ENCODE measurements around the gene CRISPLD2.

CRISPLD2 gene

DNA sequence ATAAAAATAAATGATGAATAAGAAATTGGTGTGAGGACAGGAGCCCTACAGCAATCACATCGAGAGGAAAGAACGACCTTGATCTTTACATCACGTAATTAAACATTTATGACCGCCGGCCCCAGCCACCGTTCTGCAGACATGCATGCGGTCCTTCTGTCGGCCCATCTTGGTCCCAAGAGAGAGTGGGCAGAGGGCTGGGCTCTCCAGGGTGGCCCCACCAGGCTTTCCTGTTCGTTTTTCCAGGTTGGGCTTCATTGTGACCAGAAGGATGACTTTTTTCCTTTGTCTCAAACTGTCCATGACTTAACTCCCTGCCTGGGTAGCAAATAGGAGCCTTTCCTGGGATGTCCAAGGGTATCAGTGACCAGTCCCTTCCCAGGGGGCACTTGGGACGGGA, 3.3 kb upstream of the CRISPLD2 start:
- no peak overlapping the region for H3K27ac ChIP-seq
- no peak overlapping the region for H3K4me3 ChIP-seq (ENCODE audit: low read depth, low read length)
- DNase-seq = no peak
- H3K27me3 ChIP-seq (ENCODE audit: insufficient read depth, low read depth, severe bottlenecking) = no peaks in the 10 kb centered on the region
- no peaks in the 10 kb centered on the region for H3K9me3 ChIP-seq (ENCODE audit: severe bottlenecking)
- no peaks in the 10 kb centered on the region for H3K36me3 ChIP-seq
- TF ChIP-seq, protein P1, sequence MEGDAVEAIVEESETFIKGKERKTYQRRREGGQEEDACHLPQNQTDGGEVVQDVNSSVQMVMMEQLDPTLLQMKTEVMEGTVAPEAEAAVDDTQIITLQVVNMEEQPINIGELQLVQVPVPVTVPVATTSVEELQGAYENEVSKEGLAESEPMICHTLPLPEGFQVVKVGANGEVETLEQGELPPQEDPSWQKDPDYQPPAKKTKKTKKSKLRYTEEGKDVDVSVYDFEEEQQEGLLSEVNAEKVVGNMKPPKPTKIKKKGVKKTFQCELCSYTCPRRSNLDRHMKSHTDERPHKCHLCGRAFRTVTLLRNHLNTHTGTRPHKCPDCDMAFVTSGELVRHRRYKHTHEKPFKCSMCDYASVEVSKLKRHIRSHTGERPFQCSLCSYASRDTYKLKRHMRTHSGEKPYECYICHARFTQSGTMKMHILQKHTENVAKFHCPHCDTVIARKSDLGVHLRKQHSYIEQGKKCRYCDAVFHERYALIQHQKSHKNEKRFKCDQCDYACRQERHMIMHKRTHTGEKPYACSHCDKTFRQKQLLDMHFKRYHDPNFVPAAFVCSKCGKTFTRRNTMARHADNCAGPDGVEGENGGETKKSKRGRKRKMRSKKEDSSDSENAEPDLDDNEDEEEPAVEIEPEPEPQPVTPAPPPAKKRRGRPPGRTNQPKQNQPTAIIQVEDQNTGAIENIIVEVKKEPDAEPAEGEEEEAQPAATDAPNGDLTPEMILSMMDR (IDR thresholded peaks at IDR 0.05; ENCODE audit: low read depth, low read length) = no peak

DNA sequence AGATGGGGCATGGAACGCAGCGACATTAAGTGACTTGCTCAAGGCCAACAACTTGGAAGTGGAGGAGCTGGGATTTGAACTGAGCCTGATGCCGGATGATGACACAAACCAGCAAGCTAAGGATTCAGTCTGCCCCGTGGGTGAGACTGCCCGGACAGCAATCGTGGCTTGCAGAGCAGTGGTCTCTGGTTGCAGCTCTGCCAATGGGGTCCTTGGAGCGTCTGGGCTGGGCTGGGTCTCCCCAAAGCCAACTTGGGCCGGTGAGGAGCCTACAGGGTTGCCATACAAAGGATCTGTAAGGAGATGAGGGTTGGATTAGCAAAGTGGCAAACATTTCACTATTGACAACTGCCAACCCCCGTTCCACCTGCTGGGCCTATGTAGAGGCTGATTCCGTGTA, 2.6 kb upstream of the CRISPLD2 start:
- Histone ChIP-seq H3K4me3 (ENCODE audit: low read depth, low read length) (no peak overlapping the region), H3K36me3 (no peaks in the 10 kb centered on the region), H3K9me3 (ENCODE audit: severe bottlenecking) (no peaks in the 10 kb centered on the region), H3K27ac (no peak overlapping the region), H3K27me3 (ENCODE audit: insufficient read depth, low read depth, severe bottlenecking) (no peaks in the 10 kb centered on the region)
- TF ChIP-seq, protein P1 (IDR thresholded peaks at IDR 0.05; ENCODE audit: low read depth, low read length) = no peak
- no peak for DNase-seq

DNA sequence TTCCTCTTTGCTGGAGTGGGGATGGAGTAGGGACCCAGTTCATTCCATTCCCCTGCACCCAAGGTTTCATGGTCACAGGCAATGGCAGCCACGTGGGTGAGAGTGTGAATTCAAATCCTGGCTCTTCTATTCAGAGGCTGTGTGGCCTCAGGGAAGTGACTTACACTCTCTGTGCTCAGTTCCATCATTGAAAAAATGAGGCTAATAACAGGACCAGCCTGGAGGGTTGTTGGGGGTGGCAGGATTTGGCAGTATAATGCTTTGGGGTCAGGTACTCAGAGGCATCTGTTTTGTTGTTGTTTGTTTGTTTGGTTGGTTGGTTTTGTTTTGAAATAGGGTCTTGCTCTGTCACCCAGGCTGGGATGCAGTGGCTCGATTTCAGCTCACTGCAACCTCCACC, 2.2 kb upstream of the CRISPLD2 start:
- Histone ChIP-seq H3K9me3 (ENCODE audit: severe bottlenecking) (no peaks in the 10 kb centered on the region), H3K36me3 (no peaks in the 10 kb centered on the region), H3K27me3 (ENCODE audit: insufficient read depth, low read depth, severe bottlenecking) (no peaks in the 10 kb centered on the region), H3K4me3 (ENCODE audit: low read depth, low read length) (no peak overlapping the region), H3K27ac (no peak overlapping the region)
- no peak for DNase-seq
- TF ChIP-seq, protein P1 (IDR thresholded peaks at IDR 0.05; ENCODE audit: low read depth, low read length) = no peak

DNA sequence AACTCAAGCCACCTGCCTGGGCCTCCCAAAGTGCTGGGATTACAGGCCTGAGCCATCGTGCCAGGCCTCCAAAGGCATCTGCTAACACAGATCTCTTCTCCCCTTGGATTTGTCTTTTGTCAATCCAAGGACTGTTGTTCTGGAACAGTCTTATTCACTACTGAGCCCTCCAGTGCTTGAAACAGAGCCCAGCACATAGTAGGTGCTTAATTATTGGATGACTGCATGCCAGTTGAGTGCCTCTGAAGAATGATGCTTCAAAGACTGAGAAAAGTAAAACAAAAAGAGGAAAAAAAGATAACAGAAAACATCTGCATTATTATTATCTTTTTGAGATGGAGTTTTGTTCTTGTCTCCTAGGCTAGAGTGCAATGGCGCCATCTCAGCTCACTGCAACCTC, 1.7 kb upstream of the CRISPLD2 start:
- no peaks in the 10 kb centered on the region for H3K9me3 ChIP-seq (ENCODE audit: severe bottlenecking)
- H3K27me3 ChIP-seq (ENCODE audit: insufficient read depth, low read depth, severe bottlenecking) = no peaks in the 10 kb centered on the region
- H3K4me3 ChIP-seq (ENCODE audit: low read depth, low read length) = no peak overlapping the region
- H3K27ac ChIP-seq = no peak overlapping the region
- TF ChIP-seq, protein P1 (IDR thresholded peaks at IDR 0.05; ENCODE audit: low read depth, low read length) = no peak
- no peak for DNase-seq
- H3K36me3 ChIP-seq = no peaks in the 10 kb centered on the region

DNA sequence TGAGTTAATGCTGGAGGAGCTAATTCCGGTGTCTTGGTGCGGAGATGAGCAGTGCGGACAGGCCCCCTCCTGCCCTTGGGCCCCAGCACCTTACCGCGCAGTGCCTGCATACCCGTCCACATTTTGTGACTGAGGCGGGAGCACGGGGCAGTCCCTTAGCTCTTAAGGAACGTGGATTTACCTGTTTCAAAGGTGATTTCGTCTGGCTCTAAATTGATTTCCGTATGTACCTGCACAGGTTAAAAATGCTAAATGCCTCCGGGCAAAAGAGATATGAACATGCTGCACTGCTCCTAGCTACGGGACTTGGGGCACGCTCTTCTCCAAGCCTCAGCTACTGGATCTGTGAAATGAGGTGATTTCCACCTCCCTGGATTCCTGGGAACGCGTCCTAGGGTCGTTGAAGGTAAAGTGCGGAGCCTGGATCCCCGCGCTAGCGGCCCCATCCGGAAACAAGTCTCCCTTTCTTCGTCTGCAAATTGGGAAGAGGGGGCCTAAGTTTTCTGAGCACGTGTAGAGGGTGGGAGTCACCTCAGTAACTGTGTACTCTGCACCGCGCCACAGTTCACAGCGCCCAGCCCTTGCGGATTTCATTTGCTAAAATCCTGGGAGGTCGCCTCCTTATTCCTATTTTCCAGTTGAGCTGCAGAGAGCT, 669 bp upstream of the CRISPLD2 start:
- no peaks in the 10 kb centered on the region for H3K36me3 ChIP-seq
- TF ChIP-seq, protein P1 (IDR thresholded peaks at IDR 0.05; ENCODE audit: low read depth, low read length) = no peak
- H3K4me3 ChIP-seq (ENCODE audit: low read depth, low read length) = no peak overlapping the region
- no peaks in the 10 kb centered on the region for H3K27me3 ChIP-seq (ENCODE audit: insufficient read depth, low read depth, severe bottlenecking)
- DNase-seq = no peak
- no peak overlapping the region for H3K27ac ChIP-seq
- no peaks in the 10 kb centered on the region for H3K9me3 ChIP-seq (ENCODE audit: severe bottlenecking)

DNA sequence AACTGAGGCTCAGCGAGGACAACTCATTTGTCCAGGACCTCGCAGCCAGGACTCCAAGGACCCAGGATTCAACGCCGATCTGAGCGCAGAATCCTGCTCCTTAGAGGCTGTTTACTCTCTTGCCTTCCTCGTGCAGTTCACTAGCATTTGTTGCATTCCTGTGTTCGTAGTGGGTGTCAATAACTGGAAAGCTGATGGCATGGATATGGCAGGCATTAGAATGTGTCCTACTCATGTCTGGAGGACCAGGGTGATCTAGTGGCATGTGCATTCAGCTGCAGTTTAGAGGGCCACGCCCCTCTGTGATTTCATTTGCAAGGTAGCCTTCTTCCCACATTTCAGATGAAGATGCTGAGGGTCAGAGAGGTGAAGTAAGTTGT, 510 bp downstream of the CRISPLD2 start:
- Histone ChIP-seq H3K4me3 (ENCODE audit: low read depth, low read length) (peak overlapping the region; percentile 40), H3K27me3 (ENCODE audit: insufficient read depth, low read depth, severe bottlenecking) (no peaks in the 10 kb centered on the region), H3K9me3 (ENCODE audit: severe bottlenecking) (no peaks in the 10 kb centered on the region), H3K36me3 (no peaks in the 10 kb centered on the region), H3K27ac (no peak overlapping the region)
- TF ChIP-seq, protein P1 (IDR thresholded peaks at IDR 0.05; ENCODE audit: low read depth, low read length) = no peak
- DNase-seq = no peak
